ENCODE measurements around the gene PPM1H.

The PPM1H gene

GRCh38 chr12:62722971-62723680, 211.8 kb downstream of the PPM1H start:
- Histone ChIP-seq H3K9me3 (ENCODE audit: insufficient read depth, low read depth, low read length) (no peaks in the 10 kb centered on the region), H3K27me3 (ENCODE audit: insufficient read depth, low read length) (no peaks in the 10 kb centered on the region), H3K4me1 (ENCODE audit: insufficient read depth, low read length) (peaks cover 28% of the 10 kb centered on the region), H3K9ac (ENCODE audit: low read depth, low read length) (no peak overlapping the region), H3K27ac (ENCODE audit: low read length) (no peak overlapping the region), H3K36me3 (ENCODE audit: insufficient read depth, low read depth, low read length) (peaks cover 12% of the 10 kb centered on the region; the same call in 1 of the 2 replicates), H3K4me3 (ENCODE audit: low read length) (no peak overlapping the region)

- no peak overlapping the region for H3K4me3 ChIP-seq (ENCODE audit: low read length)
- no peaks in the 10 kb centered on the region for H3K27me3 ChIP-seq (ENCODE audit: insufficient read depth, low read length)
- peaks cover 27% of the 10 kb centered on the region for H3K4me1 ChIP-seq (ENCODE audit: insufficient read depth, low read length)
- no peak overlapping the region for H3K9ac ChIP-seq (ENCODE audit: low read depth, low read length)
- peaks cover 13% of the 10 kb centered on the region; the same call in 1 of the 2 replicates for H3K36me3 ChIP-seq (ENCODE audit: insufficient read depth, low read depth, low read length)
- no peak overlapping the region for H3K27ac ChIP-seq (ENCODE audit: low read length)
- no peaks in the 10 kb centered on the region for H3K9me3 ChIP-seq (ENCODE audit: insufficient read depth, low read depth, low read length)
Measured at GRCh38 chr12:62720661-62721330, 214.2 kb downstream of the PPM1H start.

GRCh38 chr12:62720025-62720424, 214.9 kb downstream of the PPM1H start:
- Histone ChIP-seq H3K9ac (ENCODE audit: low read depth, low read length) (no peak overlapping the region), H3K4me3 (ENCODE audit: low read length) (no peak overlapping the region), H3K4me1 (ENCODE audit: insufficient read depth, low read length) (peaks cover 26% of the 10 kb centered on the region), H3K27me3 (ENCODE audit: insufficient read depth, low read length) (no peaks in the 10 kb centered on the region), H3K36me3 (ENCODE audit: insufficient read depth, low read depth, low read length) (peaks cover 13% of the 10 kb centered on the region; the same call in 1 of the 2 replicates), H3K27ac (ENCODE audit: low read length) (no peak overlapping the region), H3K9me3 (ENCODE audit: insufficient read depth, low read depth, low read length) (no peaks in the 10 kb centered on the region)

GRCh38 chr12:62718762-62719426, 216.1 kb downstream of the PPM1H start:
- Histone ChIP-seq H3K4me1 (ENCODE audit: insufficient read depth, low read length) (peaks cover 23% of the 10 kb centered on the region), H3K27me3 (ENCODE audit: insufficient read depth, low read length) (no peaks in the 10 kb centered on the region), H3K27ac (ENCODE audit: low read length) (no peak overlapping the region), H3K9ac (ENCODE audit: low read depth, low read length) (no peak overlapping the region), H3K9me3 (ENCODE audit: insufficient read depth, low read depth, low read length) (no peaks in the 10 kb centered on the region), H3K4me3 (ENCODE audit: low read length) (no peak overlapping the region), H3K36me3 (ENCODE audit: insufficient read depth, low read depth, low read length) (peaks cover 13% of the 10 kb centered on the region; the same call in 1 of the 2 replicates)

- Histone ChIP-seq H3K27me3 (ENCODE audit: insufficient read depth, low read length) (no peaks in the 10 kb centered on the region), H3K4me1 (ENCODE audit: insufficient read depth, low read length) (peaks cover 18% of the 10 kb centered on the region; the same call in 1 of the 2 replicates), H3K4me3 (ENCODE audit: low read length) (no peak overlapping the region), H3K9ac (ENCODE audit: low read depth, low read length) (no peak overlapping the region), H3K9me3 (ENCODE audit: insufficient read depth, low read depth, low read length) (no peaks in the 10 kb centered on the region), H3K27ac (ENCODE audit: low read length) (no peak overlapping the region), H3K36me3 (ENCODE audit: insufficient read depth, low read depth, low read length) (peaks cover 13% of the 10 kb centered on the region; the same call in 1 of the 2 replicates)
Measured at GRCh38 chr12:62717643-62718042, 217.3 kb downstream of the PPM1H start.

- Histone ChIP-seq H3K36me3 (ENCODE audit: insufficient read depth, low read depth, low read length) (peaks cover 13% of the 10 kb centered on the region; the same call in 1 of the 2 replicates), H3K27ac (ENCODE audit: low read length) (no peak overlapping the region), H3K9me3 (ENCODE audit: insufficient read depth, low read depth, low read length) (no peaks in the 10 kb centered on the region), H3K27me3 (ENCODE audit: insufficient read depth, low read length) (no peaks in the 10 kb centered on the region), H3K9ac (ENCODE audit: low read depth, low read length) (no peak overlapping the region), H3K4me1 (ENCODE audit: insufficient read depth, low read length) (peaks cover 18% of the 10 kb centered on the region; the same call in 1 of the 2 replicates), H3K4me3 (ENCODE audit: low read length) (no peak overlapping the region)
Measured at GRCh38 chr12:62716866-62717525, 218.0 kb downstream of the PPM1H start.

GRCh38 chr12:62716037-62716436, 218.9 kb downstream of the PPM1H start:
- peaks cover 13% of the 10 kb centered on the region; the same call in 1 of the 2 replicates for H3K36me3 ChIP-seq (ENCODE audit: insufficient read depth, low read depth, low read length)
- no peak overlapping the region for H3K27ac ChIP-seq (ENCODE audit: low read length)
- H3K4me1 ChIP-seq (ENCODE audit: insufficient read depth, low read length), result peaks cover 18% of the 10 kb centered on the region; the same call in 1 of the 2 replicates
- no peaks in the 10 kb centered on the region for H3K9me3 ChIP-seq (ENCODE audit: insufficient read depth, low read depth, low read length)
- no peaks in the 10 kb centered on the region for H3K27me3 ChIP-seq (ENCODE audit: insufficient read depth, low read length)
- H3K9ac ChIP-seq (ENCODE audit: low read depth, low read length), result no peak overlapping the region
- no peak overlapping the region for H3K4me3 ChIP-seq (ENCODE audit: low read length)

- no peaks in the 10 kb centered on the region for H3K9me3 ChIP-seq (ENCODE audit: insufficient read depth, low read depth, low read length)
- H3K27me3 ChIP-seq (ENCODE audit: insufficient read depth, low read length), result no peaks in the 10 kb centered on the region
- H3K4me1 ChIP-seq (ENCODE audit: insufficient read depth, low read length), result peaks cover 18% of the 10 kb centered on the region; the same call in 1 of the 2 replicates
- no peak overlapping the region; the same call in 1 of the 2 replicates for H3K9ac ChIP-seq (ENCODE audit: low read depth, low read length)
- no peak overlapping the region for H3K27ac ChIP-seq (ENCODE audit: low read length)
- peaks cover 12% of the 10 kb centered on the region; the same call in 1 of the 2 replicates for H3K36me3 ChIP-seq (ENCODE audit: insufficient read depth, low read depth, low read length)
- H3K4me3 ChIP-seq (ENCODE audit: low read length), result no peak overlapping the region
Measured at GRCh38 chr12:62714774-62715721, 219.9 kb downstream of the PPM1H start.

- H3K4me1 ChIP-seq (ENCODE audit: insufficient read depth, low read length), result peaks cover 18% of the 10 kb centered on the region; the same call in 1 of the 2 replicates
- H3K36me3 ChIP-seq (ENCODE audit: insufficient read depth, low read depth, low read length), result peaks cover 5% of the 10 kb centered on the region; the same call in 1 of the 2 replicates
Measured at GRCh38 chr12:62714181-62714773, 220.7 kb downstream of the PPM1H start.

GRCh38 chr12:62713723-62714122, 221.2 kb downstream of the PPM1H start:
- H3K9me3 ChIP-seq (ENCODE audit: insufficient read depth, low read depth, low read length), result no peaks in the 10 kb centered on the region
- H3K9ac ChIP-seq (ENCODE audit: low read depth, low read length), result no peak overlapping the region
- H3K36me3 ChIP-seq (ENCODE audit: insufficient read depth, low read depth, low read length), result peaks cover 2% of the 10 kb centered on the region; the same call in 1 of the 2 replicates
- peaks cover 18% of the 10 kb centered on the region; the same call in 1 of the 2 replicates for H3K4me1 ChIP-seq (ENCODE audit: insufficient read depth, low read length)
- H3K4me3 ChIP-seq (ENCODE audit: low read length), result no peak overlapping the region
- H3K27ac ChIP-seq (ENCODE audit: low read length), result no peak overlapping the region
- H3K27me3 ChIP-seq (ENCODE audit: insufficient read depth, low read length), result no peaks in the 10 kb centered on the region

More at GRCh38 chr12:62714181-62714773, 220.7 kb downstream of the PPM1H start:
- H3K9ac ChIP-seq (ENCODE audit: low read depth, low read length), result no peak overlapping the region; the same call in 1 of the 2 replicates
- no peak overlapping the region for H3K4me3 ChIP-seq (ENCODE audit: low read length)
- no peak overlapping the region for H3K27ac ChIP-seq (ENCODE audit: low read length)
- no peaks in the 10 kb centered on the region for H3K9me3 ChIP-seq (ENCODE audit: insufficient read depth, low read depth, low read length)
- no peaks in the 10 kb centered on the region for H3K27me3 ChIP-seq (ENCODE audit: insufficient read depth, low read length)
